D721Med (cell line): ENCODE results near the gene TNP2.
"Not testable (repeated sequence)": the region's sequence is repeated elsewhere in the genome, so short reads cannot be mapped to it uniquely, and the experiment has no call there.

Source experiments
- DNase-seq: peaks from one replicate; pipeline ENCODE4 v3.0.0; 2011; ENCODE audit warnings: low spot score; ENCODE audit not compliant: insufficient read length
- FAIRE-seq: peaks from 2 replicates; lab custom pipeline; 2011; peaks lifted over from hg19 to GRCh38; lab: Jason Lieb, UNC
- TF ChIP-seq, protein P1 (sequence below): IDR thresholded peaks from 2 replicates; pipeline ENCODE4 v1.5.1; 2012; ENCODE audit warnings: mild to moderate bottlenecking, control low read depth; ENCODE audit not compliant: insufficient read depth; ENCODE audit errors: missing control alignments

TNP2 gene

DNA sequence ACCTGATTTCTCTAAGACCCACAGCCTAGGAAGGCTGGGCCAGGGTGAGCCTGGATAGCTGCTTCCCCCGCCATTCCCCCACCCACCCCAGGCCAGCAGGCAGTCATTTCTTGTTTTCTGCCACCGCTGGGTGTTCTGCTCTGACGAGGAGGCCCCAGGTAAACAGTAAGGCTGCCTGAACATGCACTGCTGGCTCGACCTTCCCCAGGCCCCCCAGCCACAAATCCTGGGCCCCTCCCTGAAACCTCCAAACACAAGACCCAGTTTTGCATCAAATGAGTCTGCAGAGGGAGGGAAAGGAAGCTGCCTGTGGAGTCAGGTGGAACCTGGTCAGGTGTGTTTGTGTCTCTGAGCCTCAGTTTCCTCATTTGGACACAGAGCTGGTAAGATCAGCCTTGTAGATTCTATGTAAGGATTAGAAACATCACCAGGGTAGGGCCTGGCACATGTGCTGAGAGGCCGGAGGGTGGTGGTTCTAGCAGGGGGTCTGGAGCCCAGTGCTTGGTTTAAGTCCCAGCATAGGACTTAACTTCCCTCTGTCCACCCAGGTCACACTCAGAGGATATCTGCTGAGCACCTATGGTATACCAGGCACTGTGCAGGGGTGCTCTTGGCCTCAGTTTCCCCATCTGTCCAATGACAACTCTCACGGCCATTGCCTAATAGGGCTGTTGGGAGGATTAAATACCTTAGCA lies 30.9 kb upstream of the TNP2 start:
- DNase-seq, result no peak
- TF ChIP-seq, protein P1, sequence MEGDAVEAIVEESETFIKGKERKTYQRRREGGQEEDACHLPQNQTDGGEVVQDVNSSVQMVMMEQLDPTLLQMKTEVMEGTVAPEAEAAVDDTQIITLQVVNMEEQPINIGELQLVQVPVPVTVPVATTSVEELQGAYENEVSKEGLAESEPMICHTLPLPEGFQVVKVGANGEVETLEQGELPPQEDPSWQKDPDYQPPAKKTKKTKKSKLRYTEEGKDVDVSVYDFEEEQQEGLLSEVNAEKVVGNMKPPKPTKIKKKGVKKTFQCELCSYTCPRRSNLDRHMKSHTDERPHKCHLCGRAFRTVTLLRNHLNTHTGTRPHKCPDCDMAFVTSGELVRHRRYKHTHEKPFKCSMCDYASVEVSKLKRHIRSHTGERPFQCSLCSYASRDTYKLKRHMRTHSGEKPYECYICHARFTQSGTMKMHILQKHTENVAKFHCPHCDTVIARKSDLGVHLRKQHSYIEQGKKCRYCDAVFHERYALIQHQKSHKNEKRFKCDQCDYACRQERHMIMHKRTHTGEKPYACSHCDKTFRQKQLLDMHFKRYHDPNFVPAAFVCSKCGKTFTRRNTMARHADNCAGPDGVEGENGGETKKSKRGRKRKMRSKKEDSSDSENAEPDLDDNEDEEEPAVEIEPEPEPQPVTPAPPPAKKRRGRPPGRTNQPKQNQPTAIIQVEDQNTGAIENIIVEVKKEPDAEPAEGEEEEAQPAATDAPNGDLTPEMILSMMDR, result no peak
- FAIRE-seq, result no peak

- not testable (repeated sequence) for DNase-seq, FAIRE-seq
Observed at GRCh38 chr16:11298950-11299547, 29.9 kb upstream of the TNP2 start.

GRCh38 chr16:11298143-11298900 lies 29.2 kb upstream of the TNP2 start:
- FAIRE-seq, result no peak

GRCh38 chr16:11297492-11298142 lies 28.5 kb upstream of the TNP2 start:
- TF ChIP-seq, protein P1, result no peak
- FAIRE-seq (no peak), DNase-seq (no peak)

More at GRCh38 chr16:11298143-11298900, 29.2 kb upstream of the TNP2 start:
- TF ChIP-seq, protein P1, result no peak
- DNase-seq, result no peak

- DNase-seq, result no peak
- FAIRE-seq, result no peak
Observed at GRCh38 chr16:11296706-11297491, 27.8 kb upstream of the TNP2 start.

GRCh38 chr16:11296351-11296705 lies 27.2 kb upstream of the TNP2 start:
- TF ChIP-seq, protein P1, result no peak
- DNase-seq (no peak), FAIRE-seq (no peak)

More at GRCh38 chr16:11296706-11297491, 27.8 kb upstream of the TNP2 start:
- TF ChIP-seq, protein P1, result no peak
